Measurements from ENCODE around the gene KANK2.

DNA sequence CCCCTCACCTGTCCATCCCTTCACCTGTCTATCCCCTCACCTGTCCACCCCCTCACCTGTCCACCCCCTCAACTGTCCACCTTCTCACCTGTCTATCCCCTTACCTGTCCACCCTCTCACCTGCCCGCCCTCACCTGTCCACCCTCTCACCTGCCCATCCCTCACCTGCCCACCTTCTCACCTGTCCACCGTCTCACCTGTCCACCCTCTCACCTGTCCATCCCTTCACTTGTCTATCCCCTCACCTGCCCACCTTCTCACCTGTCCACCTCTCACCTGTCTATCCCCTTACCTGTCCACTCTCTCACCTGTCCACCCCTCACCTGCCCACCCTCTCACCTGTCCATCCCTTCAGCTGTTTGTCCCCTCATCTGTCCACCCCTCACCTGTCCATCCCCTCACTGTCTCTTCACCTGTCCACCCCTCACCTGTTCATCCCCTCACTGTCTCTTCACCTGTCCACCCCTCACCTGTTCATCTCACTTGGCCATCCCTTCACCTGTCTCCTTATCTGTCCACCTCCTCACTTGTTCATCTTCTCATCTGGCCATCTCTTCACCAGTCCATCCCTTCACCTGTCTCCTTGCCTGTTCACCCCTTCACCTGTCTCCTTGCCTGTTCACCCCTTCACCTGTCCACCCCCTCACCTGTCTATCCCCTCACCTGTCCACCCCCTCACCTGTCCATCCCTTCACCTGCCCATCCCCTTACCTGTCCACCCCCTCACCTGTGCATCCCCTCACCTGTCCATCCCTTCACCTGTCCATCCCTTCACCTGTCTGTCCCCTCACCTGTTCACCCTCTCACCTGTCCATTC lies 12.7 kb upstream of the KANK2 start:
- no peak for TF ChIP-seq CTCF (IDR thresholded peaks at IDR 0.05)
- TF ChIP-seq POLR2A (IDR thresholded peaks at IDR 0.05): no peak

All from lower leg skin (tissue), 3 donors.